ENCODE measurements around the gene ADPRHL1. TPM values are rescaled to one million over a fixed set of nuclear protein-coding genes. Genes with fewer than 3 reads are reported as not detected.

Gene ADPRHL1
- polyA plus RNA-seq, 3 donors, result 0.15 to 0.52 (median 0.27) TPM

DNA sequence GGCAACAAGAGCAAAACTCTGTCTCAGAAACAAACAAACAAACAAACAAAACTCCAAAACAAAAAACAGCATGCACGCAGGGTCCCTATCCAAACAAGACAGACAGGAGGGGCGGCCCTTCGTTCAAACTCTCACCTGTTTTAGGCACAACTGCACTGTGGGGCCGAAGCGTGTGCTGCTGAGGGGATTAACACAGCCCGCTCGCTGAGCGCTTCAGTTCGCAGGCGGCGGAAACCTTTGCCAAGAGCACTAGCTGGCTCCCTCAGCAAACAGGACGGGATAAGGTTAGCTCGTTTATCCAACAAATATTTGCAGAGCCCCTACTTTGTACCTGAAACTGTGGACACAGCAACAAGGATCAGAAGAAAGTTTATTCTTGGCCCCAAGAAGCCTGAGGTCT is 1.6 kb upstream of the ADPRHL1 start:
- Histone ChIP-seq H3K79me2 (ENCODE audit: insufficient read depth, low read length) (no peaks in the 10 kb centered on the region), H3K9me3 (replicated peaks in 1 of 2; ENCODE audit: control insufficient read depth in 1 of 2, insufficient read depth in 1 of 2, low read length in 2 of 2) (no peaks in the 10 kb centered on the region), H4K20me1 (ENCODE audit: insufficient read depth, low read length) (no peaks in the 10 kb centered on the region), H3K9ac (ENCODE audit: insufficient read depth, low read length, poor library complexity, severe bottlenecking) (no peak overlapping the region), H3K4me2 (replicated peaks; ENCODE audit: extremely low read depth, low read length, poor library complexity, severe bottlenecking) (no peak overlapping the region), H3K36me3 (replicated peaks in 1 of 2; ENCODE audit: control insufficient read depth in 1 of 2, insufficient read depth in 2 of 2, low read length in 2 of 2) (peaks cover 48 to 71% of the 10 kb centered on the region in 2 donors), H3K27ac (ENCODE audit: low read depth in 1 of 2, low read length in 2 of 2) (no peak overlapping the region), H3K4me3 (replicated peaks in 1 of 3; ENCODE audit: low read depth in 2 of 3, low read length in 3 of 3) (no peak overlapping the region), H3K4me1 (ENCODE audit: control insufficient read depth in 1 of 2, insufficient read depth in 2 of 2, low read length in 2 of 2) (no peaks in the 10 kb centered on the region), H3K27me3 (ENCODE audit: control insufficient read depth in 2 of 2, insufficient read depth in 2 of 2, low read length in 2 of 2) (no peaks in the 10 kb centered on the region), H2AFZ (ENCODE audit: insufficient read depth, low read depth, low read length, poor library complexity, severe bottlenecking) (no peak overlapping the region)
- 97% methylated on average over 13 of the region's 13 CpGs for WGBS (ENCODE audit: insufficient coverage)
- H3K36me3 Mint-ChIP-seq, result peaks cover 55 to 67% of the 10 kb centered on the region in 2 donors
- peak overlapping the region in 2 of 7 donors; percentile 20 to 33 for H3K27ac Mint-ChIP-seq
- H3K27me3 Mint-ChIP-seq (ENCODE audit: low read depth in 3 of 3), result peaks cover 0 to 3% (median 0%) of the 10 kb centered on the region in 3 donors
- no peak for DNase-seq
- H3K9me3 Mint-ChIP-seq, result peaks cover 0 to 2% (median 0%) of the 10 kb centered on the region in 7 donors
- no peaks in the 10 kb centered on the region for H3K4me1 Mint-ChIP-seq
- TF ChIP-seq, protein P1, sequence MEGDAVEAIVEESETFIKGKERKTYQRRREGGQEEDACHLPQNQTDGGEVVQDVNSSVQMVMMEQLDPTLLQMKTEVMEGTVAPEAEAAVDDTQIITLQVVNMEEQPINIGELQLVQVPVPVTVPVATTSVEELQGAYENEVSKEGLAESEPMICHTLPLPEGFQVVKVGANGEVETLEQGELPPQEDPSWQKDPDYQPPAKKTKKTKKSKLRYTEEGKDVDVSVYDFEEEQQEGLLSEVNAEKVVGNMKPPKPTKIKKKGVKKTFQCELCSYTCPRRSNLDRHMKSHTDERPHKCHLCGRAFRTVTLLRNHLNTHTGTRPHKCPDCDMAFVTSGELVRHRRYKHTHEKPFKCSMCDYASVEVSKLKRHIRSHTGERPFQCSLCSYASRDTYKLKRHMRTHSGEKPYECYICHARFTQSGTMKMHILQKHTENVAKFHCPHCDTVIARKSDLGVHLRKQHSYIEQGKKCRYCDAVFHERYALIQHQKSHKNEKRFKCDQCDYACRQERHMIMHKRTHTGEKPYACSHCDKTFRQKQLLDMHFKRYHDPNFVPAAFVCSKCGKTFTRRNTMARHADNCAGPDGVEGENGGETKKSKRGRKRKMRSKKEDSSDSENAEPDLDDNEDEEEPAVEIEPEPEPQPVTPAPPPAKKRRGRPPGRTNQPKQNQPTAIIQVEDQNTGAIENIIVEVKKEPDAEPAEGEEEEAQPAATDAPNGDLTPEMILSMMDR (IDR thresholded peaks at IDR 0.05), result no peak
- no peak overlapping the region for H3K4me3 Mint-ChIP-seq
- intact Hi-C loops (cut with micrococcal nuclease), result no loop called here

DNA sequence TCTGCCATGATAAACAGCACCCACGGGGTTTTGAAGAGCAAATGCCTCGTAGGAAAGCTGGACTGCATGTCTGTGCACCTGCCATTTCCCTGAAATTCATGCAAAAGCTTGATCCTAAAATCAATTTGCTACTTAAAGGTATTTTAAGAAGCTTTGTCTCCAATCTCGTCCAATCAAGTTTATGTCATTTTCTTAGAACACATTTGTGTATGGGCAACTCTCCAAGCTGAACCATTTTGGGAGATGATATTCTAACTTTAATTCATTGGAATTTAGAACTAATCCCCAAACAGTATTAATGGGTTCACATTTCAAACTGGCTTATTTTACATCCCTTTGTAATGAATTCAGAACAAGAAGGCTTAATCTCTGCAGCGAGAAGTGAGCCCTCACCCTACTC is 822 bp downstream of the ADPRHL1 start:
- intact Hi-C loops (cut with micrococcal nuclease), result no loop called here
- H3K27ac Mint-ChIP-seq, result no peak overlapping the region

More for the DNA sequence above, 822 bp downstream of the ADPRHL1 start:
- H3K27me3 Mint-ChIP-seq (ENCODE audit: low read depth in 3 of 3), result peaks cover 0 to 3% (median 0%) of the 10 kb centered on the region in 3 donors
- no peak overlapping the region for H3K4me2 ChIP-seq (replicated peaks; ENCODE audit: extremely low read depth, low read length, poor library complexity, severe bottlenecking)
- no peaks in the 10 kb centered on the region for H3K4me1 Mint-ChIP-seq
- no peaks in the 10 kb centered on the region for H3K79me2 ChIP-seq (ENCODE audit: insufficient read depth, low read length)
- no peak for DNase-seq
- no peaks in the 10 kb centered on the region for H3K27me3 ChIP-seq (ENCODE audit: control insufficient read depth in 2 of 2, insufficient read depth in 2 of 2, low read length in 2 of 2)
- peaks cover 26 to 46% of the 10 kb centered on the region in 2 donors for H3K36me3 ChIP-seq (replicated peaks in 1 of 2; ENCODE audit: control insufficient read depth in 1 of 2, insufficient read depth in 2 of 2, low read length in 2 of 2)
- peaks cover 36 to 48% of the 10 kb centered on the region in 2 donors for H3K36me3 Mint-ChIP-seq
- peaks cover 0 to 8% (median under 1%) of the 10 kb centered on the region in 7 donors for H3K9me3 Mint-ChIP-seq
- H3K27ac ChIP-seq (ENCODE audit: low read depth in 1 of 2, low read length in 2 of 2), result no peak overlapping the region
- WGBS (ENCODE audit: insufficient coverage), result 95% methylated on average over 3 of the region's 4 CpGs
- H4K20me1 ChIP-seq (ENCODE audit: insufficient read depth, low read length), result no peaks in the 10 kb centered on the region
- no peaks in the 10 kb centered on the region for H3K9me3 ChIP-seq (replicated peaks in 1 of 2; ENCODE audit: control insufficient read depth in 1 of 2, insufficient read depth in 1 of 2, low read length in 2 of 2)
- no peaks in the 10 kb centered on the region for H3K4me1 ChIP-seq (ENCODE audit: control insufficient read depth in 1 of 2, insufficient read depth in 2 of 2, low read length in 2 of 2)
- no peak overlapping the region for H3K9ac ChIP-seq (ENCODE audit: insufficient read depth, low read length, poor library complexity, severe bottlenecking)
- no peak overlapping the region for H2AFZ ChIP-seq (ENCODE audit: insufficient read depth, low read depth, low read length, poor library complexity, severe bottlenecking)
- no peak overlapping the region for H3K4me3 ChIP-seq (replicated peaks in 1 of 3; ENCODE audit: low read depth in 2 of 3, low read length in 3 of 3)
- H3K4me3 Mint-ChIP-seq, result no peak overlapping the region
- TF ChIP-seq, protein P1 (IDR thresholded peaks at IDR 0.05), result no peak

Measured in CD14-positive monocyte (primary cell).